ENCODE data around the gene PITPNC1.

The PITPNC1 gene

DNA sequence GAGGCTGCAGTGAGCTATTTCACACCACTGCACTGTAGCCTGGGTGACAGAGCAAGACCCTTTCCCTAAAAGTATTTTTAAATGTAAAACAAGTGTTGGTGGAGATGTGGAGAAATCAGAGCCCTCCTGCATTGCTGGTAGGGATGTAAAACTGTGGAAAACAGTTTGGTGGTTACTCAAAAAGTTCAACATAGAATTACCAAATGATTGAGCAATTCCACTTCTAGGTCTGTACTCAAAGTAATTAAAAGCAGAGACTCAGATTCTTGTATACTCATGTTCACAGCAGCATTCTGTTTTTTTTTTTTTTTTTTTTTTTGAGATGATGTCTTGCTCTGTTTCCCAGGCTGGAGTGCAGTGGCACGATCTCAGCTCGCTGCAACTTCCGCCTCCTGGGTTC is 141.8 kb downstream of the PITPNC1 start:
- no peak overlapping the region for H3K4me3 ChIP-seq (replicated peaks; ENCODE audit: low read depth, low read length)
- TF ChIP-seq, protein P1, sequence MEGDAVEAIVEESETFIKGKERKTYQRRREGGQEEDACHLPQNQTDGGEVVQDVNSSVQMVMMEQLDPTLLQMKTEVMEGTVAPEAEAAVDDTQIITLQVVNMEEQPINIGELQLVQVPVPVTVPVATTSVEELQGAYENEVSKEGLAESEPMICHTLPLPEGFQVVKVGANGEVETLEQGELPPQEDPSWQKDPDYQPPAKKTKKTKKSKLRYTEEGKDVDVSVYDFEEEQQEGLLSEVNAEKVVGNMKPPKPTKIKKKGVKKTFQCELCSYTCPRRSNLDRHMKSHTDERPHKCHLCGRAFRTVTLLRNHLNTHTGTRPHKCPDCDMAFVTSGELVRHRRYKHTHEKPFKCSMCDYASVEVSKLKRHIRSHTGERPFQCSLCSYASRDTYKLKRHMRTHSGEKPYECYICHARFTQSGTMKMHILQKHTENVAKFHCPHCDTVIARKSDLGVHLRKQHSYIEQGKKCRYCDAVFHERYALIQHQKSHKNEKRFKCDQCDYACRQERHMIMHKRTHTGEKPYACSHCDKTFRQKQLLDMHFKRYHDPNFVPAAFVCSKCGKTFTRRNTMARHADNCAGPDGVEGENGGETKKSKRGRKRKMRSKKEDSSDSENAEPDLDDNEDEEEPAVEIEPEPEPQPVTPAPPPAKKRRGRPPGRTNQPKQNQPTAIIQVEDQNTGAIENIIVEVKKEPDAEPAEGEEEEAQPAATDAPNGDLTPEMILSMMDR (IDR thresholded peaks at IDR 0.05; ENCODE audit: low read depth, low read length, missing control alignments): no peak
- no peak for DNase-seq (ENCODE audit: extremely low read depth, low read depth)

DNA sequence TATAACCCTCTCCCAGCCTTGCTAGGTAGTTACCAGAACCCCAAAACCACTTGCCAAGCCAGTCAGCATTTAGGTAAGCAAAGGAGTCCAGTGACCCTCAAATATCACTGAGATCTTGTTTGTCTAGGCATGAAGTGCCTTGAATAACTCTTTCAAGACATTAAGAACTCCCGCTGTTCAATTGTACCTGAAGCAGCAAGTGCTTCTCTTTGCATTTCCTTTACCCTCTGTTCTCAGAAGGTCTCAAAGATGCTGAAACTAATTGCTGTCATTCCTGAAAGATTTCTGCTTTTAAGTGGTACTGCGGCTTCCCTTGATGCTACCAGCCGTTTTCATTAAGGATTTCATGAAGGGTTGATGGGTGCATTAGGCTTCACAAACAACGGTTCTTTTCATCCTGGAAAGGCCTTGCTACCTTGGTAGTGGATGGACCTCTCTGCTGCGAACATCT is 142.7 kb downstream of the PITPNC1 start:
- no peak for DNase-seq (ENCODE audit: extremely low read depth, low read depth)
- no peak overlapping the region for H3K4me3 ChIP-seq (replicated peaks; ENCODE audit: low read depth, low read length)
- TF ChIP-seq, protein P1 (IDR thresholded peaks at IDR 0.05; ENCODE audit: low read depth, low read length, missing control alignments): no peak

DNA sequence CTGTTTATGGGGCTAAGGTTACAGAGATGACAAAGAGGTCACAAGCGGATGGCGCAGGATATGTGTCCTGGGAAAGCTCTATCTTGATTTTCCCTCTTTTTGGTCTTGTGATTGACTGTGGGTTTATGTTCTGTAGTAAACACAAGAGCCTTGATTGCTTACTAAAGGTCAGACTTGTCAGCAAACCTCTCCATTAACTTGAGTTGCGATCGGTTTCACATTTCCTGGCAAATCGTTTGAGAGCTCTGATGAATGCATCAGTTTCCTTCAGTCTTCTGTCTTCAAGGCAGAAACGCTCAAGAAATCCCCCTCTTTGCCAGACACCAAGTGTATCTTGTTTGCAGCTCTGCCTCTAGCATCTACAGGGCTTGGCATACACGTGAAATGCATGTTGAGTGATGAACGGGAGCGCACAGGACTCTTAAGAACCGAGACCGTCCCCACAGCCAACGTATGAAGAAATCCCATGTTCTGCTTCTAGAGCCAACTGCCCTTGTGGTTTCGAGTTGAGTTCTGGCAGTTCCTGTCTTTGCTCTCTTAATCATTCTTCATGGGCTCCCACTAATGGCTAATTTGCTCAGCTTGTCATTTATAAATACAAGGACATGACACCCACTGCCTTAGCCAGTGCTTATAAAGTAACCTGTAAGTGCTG is 143.3 kb downstream of the PITPNC1 start:
- H3K4me3 ChIP-seq (replicated peaks; ENCODE audit: low read depth, low read length): no peak overlapping the region
- no peak for DNase-seq (ENCODE audit: extremely low read depth, low read depth)
- TF ChIP-seq, protein P1 (IDR thresholded peaks at IDR 0.05; ENCODE audit: low read depth, low read length, missing control alignments): no peak

DNA sequence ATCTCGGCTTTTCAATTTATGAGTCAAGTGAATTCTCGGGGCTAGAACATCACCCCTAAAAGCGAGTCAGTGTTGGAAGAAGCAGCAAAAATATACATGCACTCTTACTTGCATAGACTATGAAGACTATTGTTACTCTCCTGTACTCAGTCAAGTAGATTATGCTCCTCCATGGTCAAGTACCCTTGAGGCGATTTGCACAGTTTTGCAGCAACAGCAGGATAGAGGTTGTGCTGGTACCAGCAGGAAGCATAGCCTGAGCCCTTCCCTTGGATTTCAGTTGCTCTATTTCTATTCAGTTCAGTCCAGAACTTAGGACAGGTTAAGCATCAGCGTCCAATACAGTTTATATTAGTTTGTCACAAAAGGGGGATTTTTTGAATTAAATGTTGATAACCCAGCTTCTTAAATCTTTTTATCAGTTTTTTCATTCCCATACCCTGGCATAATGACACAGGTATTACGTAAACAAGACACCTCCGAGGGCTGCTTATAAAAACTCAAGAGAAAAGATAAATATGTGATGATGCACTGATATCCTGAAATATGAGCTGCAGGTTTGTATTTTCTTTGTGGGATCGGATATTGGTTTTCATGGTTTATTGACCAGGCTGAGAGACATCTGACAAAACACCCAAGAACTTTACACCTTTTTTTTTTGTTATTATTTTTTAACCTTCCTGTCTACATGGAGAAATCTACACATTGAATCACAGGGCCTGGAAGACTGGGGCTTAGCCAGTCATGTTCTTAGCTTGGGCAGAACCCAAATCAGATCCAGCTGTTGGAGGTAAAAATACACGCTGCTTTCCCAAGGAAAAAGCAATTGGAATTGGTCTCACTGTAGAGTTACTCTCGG is 144.1 kb downstream of the PITPNC1 start:
- no peak for DNase-seq (ENCODE audit: extremely low read depth, low read depth)
- H3K4me3 ChIP-seq (replicated peaks; ENCODE audit: low read depth, low read length): no peak overlapping the region
- TF ChIP-seq, protein P1 (IDR thresholded peaks at IDR 0.05; ENCODE audit: low read depth, low read length, missing control alignments): no peak

DNA sequence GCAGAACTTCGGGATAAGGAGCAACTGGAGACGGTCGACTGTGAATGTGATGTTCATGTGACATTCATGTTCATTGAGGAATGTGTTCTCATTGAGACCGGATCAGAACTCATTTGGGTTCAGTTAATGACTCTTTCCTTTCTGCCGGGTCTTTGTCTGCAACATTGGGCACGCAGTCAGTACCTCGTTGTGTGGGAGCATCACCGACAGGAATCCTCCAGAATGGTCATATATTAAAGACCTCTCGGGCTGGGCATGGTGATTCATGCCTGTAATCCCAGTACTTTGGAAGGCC is 144.6 kb downstream of the PITPNC1 start:
- H3K4me3 ChIP-seq (replicated peaks; ENCODE audit: low read depth, low read length): no peak overlapping the region
- TF ChIP-seq, protein P1 (IDR thresholded peaks at IDR 0.05; ENCODE audit: low read depth, low read length, missing control alignments): no peak
- DNase-seq (ENCODE audit: extremely low read depth, low read depth): no peak

DNA sequence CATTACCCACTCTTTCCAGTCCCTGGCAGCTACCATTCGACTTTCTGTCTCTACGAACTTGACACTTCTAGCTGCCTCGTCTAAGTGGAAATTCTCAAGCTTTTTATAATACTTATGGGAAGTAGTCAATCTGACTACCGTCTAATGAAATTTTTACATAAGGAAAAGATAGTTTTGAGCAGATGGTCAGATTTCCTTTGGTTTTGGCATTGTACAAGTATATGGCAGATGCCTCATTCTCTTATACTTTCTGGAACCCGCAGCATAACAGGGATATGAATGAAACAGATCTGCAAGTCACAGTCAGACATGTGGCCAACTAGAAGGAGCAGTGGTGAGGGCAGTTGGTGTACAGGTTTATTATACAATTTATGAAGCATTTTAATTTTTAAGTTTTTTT is 146.0 kb downstream of the PITPNC1 start:
- DNase-seq (ENCODE audit: extremely low read depth, low read depth): no peak
- TF ChIP-seq, protein P1 (IDR thresholded peaks at IDR 0.05; ENCODE audit: low read depth, low read length, missing control alignments): no peak
- H3K4me3 ChIP-seq (replicated peaks; ENCODE audit: low read depth, low read length): no peak overlapping the region
